ENCODE results near the gene ASS1.

The ASS1 gene

GRCh38 chr9:130426883-130427282, 17.9 kb upstream of the ASS1 start:
- peak overlapping the region in 1 of 2 donors; percentile 34 for H3K27ac ChIP-seq (ENCODE audit: low read depth in 2 of 2, low read length in 2 of 2)
- no peak overlapping the region for H3K4me3 ChIP-seq (ENCODE audit: low read length in 2 of 2)
- no peaks in the 10 kb centered on the region for H3K36me3 ChIP-seq (ENCODE audit: control insufficient read depth in 2 of 2, insufficient read depth in 2 of 2, low read length in 2 of 2)
- H3K9ac ChIP-seq (ENCODE audit: low read depth in 1 of 2, low read length in 2 of 2) = no peak overlapping the region
- peaks cover 0 to under 1% of the 10 kb centered on the region in 2 donors for H3K27me3 ChIP-seq (ENCODE audit: control insufficient read depth in 2 of 2, insufficient read depth in 2 of 2, low read length in 2 of 2)
- H3K4me1 ChIP-seq (ENCODE audit: control insufficient read depth in 2 of 2, insufficient read depth in 2 of 2, low read length in 2 of 2) = peaks cover 6 to 19% of the 10 kb centered on the region in 2 donors
- no peaks in the 10 kb centered on the region for H3K9me3 ChIP-seq (ENCODE audit: control insufficient read depth in 2 of 2, low read length in 2 of 2)

- Histone ChIP-seq H3K9ac (ENCODE audit: low read depth in 1 of 2, low read length in 2 of 2) (peak overlapping the region in 1 of 2 donors; percentile 10), H3K27ac (ENCODE audit: low read depth in 2 of 2, low read length in 2 of 2) (peak overlapping the region in 1 of 2 donors; percentile 34), H3K27me3 (ENCODE audit: control insufficient read depth in 2 of 2, insufficient read depth in 2 of 2, low read length in 2 of 2) (peaks cover 1 to 4% of the 10 kb centered on the region in 2 donors)
These were observed 17.4 kb upstream of the ASS1 start for GRCh38 chr9:130427326-130427725.

GRCh38 chr9:130428086-130428665, 16.6 kb upstream of the ASS1 start:
- H3K9ac ChIP-seq (ENCODE audit: low read depth in 1 of 2, low read length in 2 of 2) = no peak overlapping the region
- H3K4me1 ChIP-seq (ENCODE audit: control insufficient read depth in 2 of 2, insufficient read depth in 2 of 2, low read length in 2 of 2) = peaks cover 6 to 27% of the 10 kb centered on the region in 2 donors
- no peaks in the 10 kb centered on the region for H3K9me3 ChIP-seq (ENCODE audit: control insufficient read depth in 2 of 2, low read length in 2 of 2)
- peaks cover 4 to 7% of the 10 kb centered on the region in 2 donors for H3K27me3 ChIP-seq (ENCODE audit: control insufficient read depth in 2 of 2, insufficient read depth in 2 of 2, low read length in 2 of 2)
- H3K36me3 ChIP-seq (ENCODE audit: control insufficient read depth in 2 of 2, insufficient read depth in 2 of 2, low read length in 2 of 2) = no peaks in the 10 kb centered on the region
- H3K27ac ChIP-seq (ENCODE audit: low read depth in 2 of 2, low read length in 2 of 2) = no peak overlapping the region
- no peak overlapping the region for H3K4me3 ChIP-seq (ENCODE audit: low read length in 2 of 2)

More at GRCh38 chr9:130427326-130427725, 17.4 kb upstream of the ASS1 start:
- H3K36me3 ChIP-seq (ENCODE audit: control insufficient read depth in 2 of 2, insufficient read depth in 2 of 2, low read length in 2 of 2) = no peaks in the 10 kb centered on the region
- no peaks in the 10 kb centered on the region for H3K9me3 ChIP-seq (ENCODE audit: control insufficient read depth in 2 of 2, low read length in 2 of 2)
- H3K4me3 ChIP-seq (ENCODE audit: low read length in 2 of 2) = no peak overlapping the region
- peaks cover 6 to 19% of the 10 kb centered on the region in 2 donors for H3K4me1 ChIP-seq (ENCODE audit: control insufficient read depth in 2 of 2, insufficient read depth in 2 of 2, low read length in 2 of 2)

GRCh38 chr9:130429381-130429780, 15.4 kb upstream of the ASS1 start:
- peaks cover 12% of the 10 kb centered on the region in 2 donors for H3K27me3 ChIP-seq (ENCODE audit: control insufficient read depth in 2 of 2, insufficient read depth in 2 of 2, low read length in 2 of 2)
- no peaks in the 10 kb centered on the region for H3K36me3 ChIP-seq (ENCODE audit: control insufficient read depth in 2 of 2, insufficient read depth in 2 of 2, low read length in 2 of 2)

GRCh38 chr9:130429831-130430230, 14.9 kb upstream of the ASS1 start:
- H3K36me3 ChIP-seq (ENCODE audit: control insufficient read depth in 2 of 2, insufficient read depth in 2 of 2, low read length in 2 of 2) = no peaks in the 10 kb centered on the region

More at GRCh38 chr9:130429381-130429780, 15.4 kb upstream of the ASS1 start:
- H3K9me3 ChIP-seq (ENCODE audit: control insufficient read depth in 2 of 2, low read length in 2 of 2) = no peaks in the 10 kb centered on the region
- peaks cover 12 to 32% of the 10 kb centered on the region in 2 donors for H3K4me1 ChIP-seq (ENCODE audit: control insufficient read depth in 2 of 2, insufficient read depth in 2 of 2, low read length in 2 of 2)
- no peak overlapping the region for H3K9ac ChIP-seq (ENCODE audit: low read depth in 1 of 2, low read length in 2 of 2)
- no peak overlapping the region for H3K4me3 ChIP-seq (ENCODE audit: low read length in 2 of 2)
- no peak overlapping the region for H3K27ac ChIP-seq (ENCODE audit: low read depth in 2 of 2, low read length in 2 of 2)

GRCh38 chr9:130430232-130430631, 14.5 kb upstream of the ASS1 start:
- peaks cover 12 to 13% of the 10 kb centered on the region in 2 donors for H3K27me3 ChIP-seq (ENCODE audit: control insufficient read depth in 2 of 2, insufficient read depth in 2 of 2, low read length in 2 of 2)
- H3K36me3 ChIP-seq (ENCODE audit: control insufficient read depth in 2 of 2, insufficient read depth in 2 of 2, low read length in 2 of 2) = no peaks in the 10 kb centered on the region
- no peaks in the 10 kb centered on the region for H3K9me3 ChIP-seq (ENCODE audit: control insufficient read depth in 2 of 2, low read length in 2 of 2)
- H3K4me1 ChIP-seq (ENCODE audit: control insufficient read depth in 2 of 2, insufficient read depth in 2 of 2, low read length in 2 of 2) = peaks cover 12 to 32% of the 10 kb centered on the region in 2 donors
- H3K4me3 ChIP-seq (ENCODE audit: low read length in 2 of 2) = no peak overlapping the region
- no peak overlapping the region for H3K9ac ChIP-seq (ENCODE audit: low read depth in 1 of 2, low read length in 2 of 2)
- no peak overlapping the region for H3K27ac ChIP-seq (ENCODE audit: low read depth in 2 of 2, low read length in 2 of 2)

More at GRCh38 chr9:130429831-130430230, 14.9 kb upstream of the ASS1 start:
- Histone ChIP-seq H3K27ac (ENCODE audit: low read depth in 2 of 2, low read length in 2 of 2) (no peak overlapping the region), H3K9me3 (ENCODE audit: control insufficient read depth in 2 of 2, low read length in 2 of 2) (no peaks in the 10 kb centered on the region), H3K4me3 (ENCODE audit: low read length in 2 of 2) (no peak overlapping the region), H3K27me3 (ENCODE audit: control insufficient read depth in 2 of 2, insufficient read depth in 2 of 2, low read length in 2 of 2) (peaks cover 12 to 13% of the 10 kb centered on the region in 2 donors), H3K4me1 (ENCODE audit: control insufficient read depth in 2 of 2, insufficient read depth in 2 of 2, low read length in 2 of 2) (peaks cover 12 to 32% of the 10 kb centered on the region in 2 donors), H3K9ac (ENCODE audit: low read depth in 1 of 2, low read length in 2 of 2) (no peak overlapping the region)

- Histone ChIP-seq H3K9ac (ENCODE audit: low read depth in 1 of 2, low read length in 2 of 2) (no peak overlapping the region), H3K27me3 (ENCODE audit: control insufficient read depth in 2 of 2, insufficient read depth in 2 of 2, low read length in 2 of 2) (peaks cover 12 to 13% of the 10 kb centered on the region in 2 donors), H3K4me1 (ENCODE audit: control insufficient read depth in 2 of 2, insufficient read depth in 2 of 2, low read length in 2 of 2) (peaks cover 12 to 27% of the 10 kb centered on the region in 2 donors), H3K9me3 (ENCODE audit: control insufficient read depth in 2 of 2, low read length in 2 of 2) (no peaks in the 10 kb centered on the region), H3K36me3 (ENCODE audit: control insufficient read depth in 2 of 2, insufficient read depth in 2 of 2, low read length in 2 of 2) (no peaks in the 10 kb centered on the region), H3K4me3 (ENCODE audit: low read length in 2 of 2) (no peak overlapping the region), H3K27ac (ENCODE audit: low read depth in 2 of 2, low read length in 2 of 2) (no peak overlapping the region)
These were observed 13.8 kb upstream of the ASS1 start for GRCh38 chr9:130430734-130431535.

GRCh38 chr9:130431536-130432303, 13.0 kb upstream of the ASS1 start:
- Histone ChIP-seq H3K4me3 (ENCODE audit: low read length in 2 of 2) (no peak overlapping the region), H3K4me1 (ENCODE audit: control insufficient read depth in 2 of 2, insufficient read depth in 2 of 2, low read length in 2 of 2) (peaks cover 12 to 20% of the 10 kb centered on the region in 2 donors), H3K9me3 (ENCODE audit: control insufficient read depth in 2 of 2, low read length in 2 of 2) (no peaks in the 10 kb centered on the region)

GRCh38 chr9:130432362-130432761, 12.4 kb upstream of the ASS1 start:
- no peak overlapping the region for H3K27ac ChIP-seq (ENCODE audit: low read depth in 2 of 2, low read length in 2 of 2)
- no peaks in the 10 kb centered on the region for H3K36me3 ChIP-seq (ENCODE audit: control insufficient read depth in 2 of 2, insufficient read depth in 2 of 2, low read length in 2 of 2)
- peaks cover 12 to 13% of the 10 kb centered on the region in 2 donors for H3K27me3 ChIP-seq (ENCODE audit: control insufficient read depth in 2 of 2, insufficient read depth in 2 of 2, low read length in 2 of 2)
- peaks cover 7 to 14% of the 10 kb centered on the region in 2 donors for H3K4me1 ChIP-seq (ENCODE audit: control insufficient read depth in 2 of 2, insufficient read depth in 2 of 2, low read length in 2 of 2)
- H3K4me3 ChIP-seq (ENCODE audit: low read length in 2 of 2) = no peak overlapping the region
- H3K9me3 ChIP-seq (ENCODE audit: control insufficient read depth in 2 of 2, low read length in 2 of 2) = no peaks in the 10 kb centered on the region
- no peak overlapping the region for H3K9ac ChIP-seq (ENCODE audit: low read depth in 1 of 2, low read length in 2 of 2)

More at GRCh38 chr9:130431536-130432303, 13.0 kb upstream of the ASS1 start:
- H3K27me3 ChIP-seq (ENCODE audit: control insufficient read depth in 2 of 2, insufficient read depth in 2 of 2, low read length in 2 of 2) = peaks cover 12 to 13% of the 10 kb centered on the region in 2 donors
- no peak overlapping the region for H3K9ac ChIP-seq (ENCODE audit: low read depth in 1 of 2, low read length in 2 of 2)
- H3K27ac ChIP-seq (ENCODE audit: low read depth in 2 of 2, low read length in 2 of 2) = no peak overlapping the region
- H3K36me3 ChIP-seq (ENCODE audit: control insufficient read depth in 2 of 2, insufficient read depth in 2 of 2, low read length in 2 of 2) = no peaks in the 10 kb centered on the region
